ENCODE data around the gene CHPF.

CHPF gene

GRCh38 chr2:219512524-219513216, 30.9 kb downstream of the CHPF start:
- no peak for TF ChIP-seq CTCF (conservative IDR thresholded peaks at IDR 0.05)
- no peak overlapping the region for H3K27ac ChIP-seq

GRCh38 chr2:219511547-219512325, 31.9 kb downstream of the CHPF start:
- TF ChIP-seq CTCF (conservative IDR thresholded peaks at IDR 0.05) = no peak
- no peak overlapping the region for H3K27ac ChIP-seq

- no peak overlapping the region for H3K27ac ChIP-seq
- no peak for TF ChIP-seq CTCF (conservative IDR thresholded peaks at IDR 0.05)
These were observed 33.0 kb downstream of the CHPF start for GRCh38 chr2:219510512-219511135.

- TF ChIP-seq CTCF (conservative IDR thresholded peaks at IDR 0.05) = peak; percentile 83
- no peak overlapping the region for H3K27ac ChIP-seq
These were observed 33.7 kb downstream of the CHPF start for GRCh38 chr2:219509780-219510511.

GRCh38 chr2:219508971-219509779, 34.4 kb downstream of the CHPF start:
- no peak overlapping the region for H3K27ac ChIP-seq
- no peak for TF ChIP-seq CTCF (conservative IDR thresholded peaks at IDR 0.05)

GRCh38 chr2:219508444-219508734, 35.2 kb downstream of the CHPF start:
- TF ChIP-seq CTCF (conservative IDR thresholded peaks at IDR 0.05) = no peak
- H3K27ac ChIP-seq = no peak overlapping the region
